ENCODE measurements around the gene SLC2A3.
A peak's percentile ranks its signal among the peaks of the same experiment; 100 is the strongest.
"Not testable (repeated sequence)": the region's sequence is repeated elsewhere in the genome, so short reads cannot be mapped to it uniquely, and the experiment has no call there.

SLC2A3 gene

DNA sequence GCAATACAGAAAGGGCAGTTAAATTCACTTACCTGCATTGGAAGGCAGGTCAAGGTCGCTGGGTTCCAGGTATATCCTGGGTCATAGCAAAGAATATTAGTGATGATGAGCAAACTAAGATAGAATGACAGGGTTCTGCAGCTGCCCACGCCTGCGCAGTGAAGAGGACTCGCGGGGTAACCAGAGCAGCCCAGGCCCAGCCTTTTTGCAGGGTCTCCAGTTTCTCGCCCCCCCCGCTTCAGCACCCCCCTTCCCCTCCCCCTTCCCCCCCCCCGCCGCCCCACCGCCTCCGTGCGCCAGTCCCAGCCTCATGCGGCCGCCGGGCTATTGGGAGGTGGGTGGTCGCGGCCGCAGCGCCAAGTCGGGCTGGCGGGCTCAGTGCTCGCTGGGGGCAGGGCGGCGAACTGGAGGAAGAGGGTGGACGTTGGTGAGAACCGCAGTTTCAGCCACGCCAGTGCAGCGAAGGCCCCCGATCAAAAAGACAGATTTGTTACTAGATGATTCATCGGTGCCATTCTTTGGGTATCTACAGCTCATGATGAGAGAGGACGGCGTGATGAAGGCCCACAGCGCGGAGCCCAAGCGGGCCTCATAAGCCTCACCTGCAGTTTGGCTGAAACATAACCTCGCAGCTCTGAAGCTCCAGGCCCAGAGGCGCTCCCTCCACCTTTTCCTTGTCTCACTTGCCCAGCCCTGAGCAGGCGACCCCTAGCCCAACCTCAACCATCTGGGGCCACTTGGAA lies 20.2 kb downstream of the SLC2A3 start:
- peak; percentile 12 for DNase-seq

DNA sequence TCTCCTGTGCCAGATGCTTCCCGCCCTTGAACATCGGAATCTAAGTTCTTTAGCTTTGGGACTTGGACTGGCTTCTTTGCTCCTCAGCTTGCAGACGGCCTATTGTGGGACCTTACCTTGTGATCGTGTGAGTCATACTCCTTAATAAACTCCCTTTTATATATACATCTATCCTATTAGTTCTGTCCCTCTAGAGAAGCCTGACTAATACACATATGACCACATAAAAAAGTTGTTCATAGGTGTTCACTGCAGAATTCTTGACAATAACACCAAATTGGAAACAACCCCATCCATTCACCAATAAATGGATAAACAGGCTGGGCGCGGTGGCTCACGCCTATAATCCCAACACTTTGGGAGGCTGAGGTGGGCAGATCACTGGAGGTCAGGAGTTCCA lies 25.9 kb downstream of the SLC2A3 start:
- DNase-seq = not testable (repeated sequence)

DNA sequence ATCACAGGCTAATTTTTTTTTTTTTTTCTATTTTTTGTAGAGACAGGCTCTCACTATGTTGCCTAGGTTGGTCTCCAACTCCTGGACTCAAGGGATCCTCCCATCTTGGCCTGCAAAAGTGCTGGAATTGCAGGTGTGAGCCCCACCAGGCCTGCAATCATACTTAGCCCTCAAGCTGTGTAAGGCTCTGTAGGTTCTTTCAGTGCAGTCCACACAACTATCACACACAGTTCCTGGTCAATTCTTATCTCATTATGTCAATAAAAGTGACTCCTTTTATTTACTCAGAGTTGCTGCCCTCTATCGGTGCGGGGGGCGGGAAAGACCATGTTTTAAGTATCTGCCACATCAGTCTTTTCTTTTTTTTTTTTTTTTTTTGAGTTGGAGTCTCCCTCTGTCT lies 29.0 kb downstream of the SLC2A3 start:
- DNase-seq = no peak

DNA sequence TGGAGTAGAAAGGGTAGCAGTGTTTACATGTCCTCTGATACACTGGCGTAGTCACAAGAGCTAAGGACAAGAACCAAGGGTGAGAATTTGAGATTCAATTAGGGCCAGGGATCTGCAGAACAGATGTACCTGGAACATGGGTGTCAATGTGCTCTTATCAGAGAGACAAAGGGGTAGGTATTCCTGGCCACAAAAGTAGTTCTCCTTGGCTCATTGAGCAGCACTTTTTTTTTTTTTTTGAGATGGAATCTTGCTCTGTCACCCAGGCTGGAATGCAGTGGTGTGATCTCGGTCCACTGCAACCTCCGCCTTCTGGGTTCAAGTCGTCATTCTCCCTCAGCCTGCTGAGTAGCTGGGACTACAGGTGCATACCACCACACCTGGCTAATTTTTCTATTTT lies 29.7 kb downstream of the SLC2A3 start:
- DNase-seq = not testable (repeated sequence)

DNA sequence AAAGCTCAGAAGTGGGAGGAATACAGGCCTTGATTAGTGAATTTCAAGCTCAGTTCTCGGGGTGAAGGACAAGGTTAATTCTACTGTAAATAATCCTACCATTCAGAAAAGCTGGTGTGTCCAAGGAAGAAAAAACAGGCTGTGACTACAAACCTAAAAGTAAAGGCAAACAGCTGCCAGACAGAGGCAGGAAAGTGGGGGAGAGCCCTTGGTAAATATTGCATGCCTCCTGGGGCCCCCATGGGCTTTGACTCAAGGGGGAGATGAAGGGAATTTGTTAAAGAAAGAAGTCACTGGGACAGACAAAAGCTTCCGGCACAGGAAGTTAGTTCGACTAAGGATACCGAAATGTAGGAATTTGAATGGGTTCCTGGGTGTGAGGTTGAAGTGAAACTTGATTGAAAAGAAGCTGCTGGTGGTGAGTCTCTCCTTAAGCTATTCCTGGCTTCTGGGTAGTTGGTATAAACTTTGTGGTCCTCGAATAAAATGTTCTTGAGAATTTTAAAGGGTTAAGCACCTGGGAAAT lies 30.3 kb downstream of the SLC2A3 start:
- DNase-seq = not testable (repeated sequence)

DNA sequence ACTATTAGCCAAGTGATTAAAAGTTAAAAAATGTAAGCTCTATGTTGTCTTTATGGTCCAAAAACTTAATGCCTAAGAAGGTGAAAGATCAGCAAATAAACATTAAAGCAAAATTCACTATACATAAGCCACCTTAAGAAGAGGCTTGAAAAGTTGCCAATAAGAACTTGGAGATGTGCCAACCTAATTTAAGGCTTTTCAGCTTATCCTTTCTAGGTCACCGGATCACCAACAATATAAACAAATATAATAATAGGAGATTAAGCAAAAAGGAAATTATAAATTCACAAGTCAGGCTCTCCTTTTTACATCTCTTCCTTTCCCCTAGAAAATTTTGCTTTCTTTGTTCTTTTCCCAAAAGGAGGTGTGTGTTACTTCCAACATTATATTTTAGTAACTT lies 30.9 kb downstream of the SLC2A3 start:
- DNase-seq = no peak

DNA sequence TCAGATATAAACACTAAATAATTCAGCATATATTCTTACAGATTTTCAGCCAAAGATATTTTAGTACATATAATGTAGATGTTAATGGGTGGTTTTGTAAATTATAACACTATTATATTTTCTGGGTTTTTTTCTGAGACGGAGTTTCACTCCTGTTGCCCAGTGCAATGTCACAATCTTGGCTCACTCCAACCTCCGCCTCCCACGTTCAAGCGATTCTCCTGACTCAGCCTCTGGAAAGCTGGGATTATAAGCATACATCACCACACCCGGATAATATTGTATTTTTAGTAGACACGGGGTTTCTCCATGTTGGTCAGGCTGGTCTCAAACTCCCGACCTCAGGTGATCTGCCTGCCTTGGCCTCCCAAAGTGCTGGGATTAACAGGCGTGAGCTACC lies 33.6 kb downstream of the SLC2A3 start:
- not testable (repeated sequence) for DNase-seq

DNA sequence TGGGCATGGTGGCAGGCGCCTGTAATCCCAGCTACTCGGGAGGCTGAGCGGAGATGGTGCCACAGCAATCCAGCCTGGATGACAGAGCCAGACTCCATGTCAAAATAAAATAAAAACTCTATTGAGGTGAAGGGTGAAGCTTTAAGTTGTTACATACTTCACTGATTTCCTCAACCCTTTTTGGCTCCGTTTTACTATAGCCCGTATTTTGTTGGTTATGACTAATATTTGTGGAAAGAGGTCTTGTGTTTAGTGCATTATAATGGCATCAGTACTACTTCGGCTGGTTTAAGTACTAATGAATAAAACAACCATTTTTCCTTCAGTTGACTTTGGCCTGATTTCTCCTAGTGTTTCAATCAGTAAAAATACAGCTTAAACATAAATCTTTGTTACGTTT lies 36.2 kb downstream of the SLC2A3 start:
- DNase-seq = no peak

DNA sequence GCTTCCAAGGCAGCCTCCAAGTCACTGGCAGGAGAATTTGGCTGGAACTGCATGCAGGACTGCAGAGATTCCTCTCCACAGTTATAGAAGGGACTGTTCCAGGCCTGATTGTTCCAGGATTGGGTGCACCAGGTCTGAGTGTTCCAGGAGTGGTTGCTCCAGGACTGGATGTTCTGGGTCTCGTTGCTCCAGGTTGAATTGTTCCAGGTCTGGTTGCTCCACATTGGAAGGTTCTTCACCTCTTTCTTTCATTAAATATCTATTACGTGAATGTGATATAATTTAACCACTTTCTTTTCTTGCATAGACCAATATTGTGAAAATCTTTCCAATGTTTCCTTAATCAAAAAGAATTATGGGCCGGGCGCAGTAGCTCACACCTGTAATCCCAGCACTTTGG lies 39.3 kb downstream of the SLC2A3 start:
- DNase-seq = not testable (repeated sequence)

DNA sequence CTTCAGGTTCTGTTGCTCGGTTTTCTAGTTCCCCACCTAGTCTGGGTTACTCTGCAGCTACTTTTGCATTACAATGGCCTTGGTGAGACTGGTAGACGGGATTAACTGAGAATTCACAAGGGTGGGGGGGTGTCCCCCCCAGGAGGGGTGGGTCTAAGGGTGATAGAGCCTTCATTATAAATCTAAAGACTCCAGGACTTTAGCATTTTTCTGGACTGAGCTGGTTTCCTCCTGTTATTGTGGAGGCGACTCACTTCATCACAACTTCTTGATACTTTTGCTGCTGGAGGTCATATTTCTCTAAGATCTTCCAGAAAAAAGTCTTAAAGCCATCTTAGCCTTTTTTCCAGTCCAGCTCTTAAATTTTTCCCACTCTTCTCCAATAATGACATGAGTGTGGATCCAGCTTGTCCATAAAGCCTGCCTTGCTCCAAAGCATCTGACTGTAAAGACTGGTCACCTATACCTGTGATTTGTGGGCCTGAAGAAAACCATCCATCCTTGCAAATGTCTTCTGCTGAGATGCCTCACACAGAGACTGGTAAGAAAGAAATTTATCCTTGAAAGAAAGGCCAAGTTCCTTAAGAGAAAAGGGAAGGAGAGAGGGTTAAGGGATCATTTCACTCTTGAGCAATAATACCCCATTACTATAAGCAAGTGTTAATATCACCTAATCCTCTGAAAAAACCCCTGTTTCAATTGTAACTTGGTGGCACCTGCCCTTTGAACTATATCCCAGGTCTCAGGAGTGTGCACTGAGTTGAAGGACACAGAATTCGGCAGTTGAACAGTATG lies 43.6 kb downstream of the SLC2A3 start:
- DNase-seq = no peak

DNA sequence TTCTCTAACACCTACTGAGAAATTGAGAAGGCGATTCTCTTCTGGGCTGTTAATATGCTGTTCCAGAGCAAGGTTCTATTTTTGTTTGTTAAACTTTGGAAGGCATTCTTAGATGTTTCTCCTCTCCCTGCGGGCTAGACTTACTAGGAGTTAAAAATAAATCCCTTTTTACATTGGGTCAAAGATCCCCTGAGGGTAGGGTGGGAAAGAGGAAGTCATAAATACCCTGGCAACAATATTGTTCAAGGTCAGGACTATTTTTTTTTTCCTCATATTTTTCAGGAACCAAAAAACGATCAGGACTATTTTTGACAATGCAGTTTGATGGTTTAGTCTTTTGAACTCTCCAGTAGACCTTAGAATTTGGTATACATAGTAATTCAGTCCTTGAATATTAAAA lies 51.3 kb downstream of the SLC2A3 start:
- DNase-seq = no peak

DNA sequence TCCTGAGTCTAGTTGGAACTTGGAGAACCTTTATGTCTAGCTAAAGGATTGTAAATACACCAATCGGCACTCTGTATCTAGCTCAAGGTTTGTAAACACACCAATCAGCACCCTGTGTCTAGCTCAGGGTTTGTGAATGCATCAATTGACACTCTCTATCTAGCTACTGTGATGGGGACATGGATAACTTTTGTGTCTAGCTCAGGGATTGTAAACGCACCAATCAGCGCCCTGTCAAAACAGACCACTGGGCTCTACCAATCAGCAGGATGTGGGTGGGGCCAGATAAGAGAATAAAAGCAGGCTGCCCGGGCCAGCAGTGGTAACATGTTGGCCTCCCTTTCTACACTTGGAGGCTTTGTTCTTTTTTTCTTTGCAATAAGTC lies 54.3 kb downstream of the SLC2A3 start:
- not testable (repeated sequence) for DNase-seq

DNA sequence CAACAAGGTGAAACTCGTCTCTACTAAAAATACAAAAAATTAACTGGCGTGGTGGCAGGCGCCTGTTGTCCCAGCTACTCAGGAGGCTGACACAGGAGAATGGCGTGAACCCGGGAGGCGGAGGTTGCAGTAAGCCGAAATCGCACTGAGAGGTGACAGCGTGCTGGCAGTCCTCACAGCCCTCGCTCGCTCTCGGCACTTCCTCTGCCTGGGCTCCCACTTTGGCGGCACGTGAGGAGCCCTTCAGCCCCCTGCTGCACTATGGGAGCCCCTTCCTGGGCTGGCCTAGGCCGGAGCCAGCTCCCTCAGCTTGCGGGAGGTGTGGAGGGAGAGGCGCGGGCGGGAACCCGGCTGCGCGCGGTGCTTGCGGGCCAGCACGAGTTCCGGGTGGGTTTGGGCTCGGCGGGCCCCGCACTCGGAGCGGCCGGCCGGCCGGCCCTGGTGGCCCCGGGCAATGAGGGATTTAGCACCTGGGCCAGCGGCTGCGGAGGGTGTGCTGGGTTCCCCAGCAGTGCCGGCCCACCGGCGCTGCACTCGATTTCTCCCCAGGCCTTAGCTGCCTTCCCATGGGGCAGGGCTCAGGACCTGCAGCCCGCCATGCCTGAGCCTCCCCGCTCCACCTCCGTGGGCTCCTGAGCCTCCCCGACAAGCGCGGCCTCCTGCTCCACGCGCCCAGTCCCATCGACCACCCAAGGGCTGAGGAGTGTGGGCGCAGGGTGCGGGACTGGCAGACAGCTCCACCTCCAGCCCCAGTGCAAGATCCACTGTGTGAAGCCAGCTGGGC lies 54.8 kb downstream of the SLC2A3 start:
- DNase-seq = not testable (repeated sequence)

DNA sequence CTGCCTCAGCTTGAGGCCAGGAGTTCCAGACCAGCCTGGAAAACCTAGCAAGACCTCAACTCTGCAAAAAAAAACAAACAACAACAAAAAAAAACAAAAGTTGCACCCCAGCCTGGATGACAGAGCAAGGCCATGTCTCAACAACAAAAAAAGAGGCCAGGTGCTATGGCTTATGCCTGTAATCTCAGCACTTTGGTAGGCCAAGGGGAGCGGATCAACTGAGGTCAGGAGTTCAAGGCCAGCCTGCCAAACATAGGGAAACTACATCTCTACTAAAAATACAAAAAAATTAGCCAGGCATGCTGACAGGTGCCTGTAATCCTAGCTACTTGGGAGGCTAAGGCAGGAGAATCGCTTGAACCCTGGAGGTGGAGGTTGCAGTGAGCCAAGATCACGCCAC lies 56.7 kb downstream of the SLC2A3 start:
- DNase-seq = no peak

DNA sequence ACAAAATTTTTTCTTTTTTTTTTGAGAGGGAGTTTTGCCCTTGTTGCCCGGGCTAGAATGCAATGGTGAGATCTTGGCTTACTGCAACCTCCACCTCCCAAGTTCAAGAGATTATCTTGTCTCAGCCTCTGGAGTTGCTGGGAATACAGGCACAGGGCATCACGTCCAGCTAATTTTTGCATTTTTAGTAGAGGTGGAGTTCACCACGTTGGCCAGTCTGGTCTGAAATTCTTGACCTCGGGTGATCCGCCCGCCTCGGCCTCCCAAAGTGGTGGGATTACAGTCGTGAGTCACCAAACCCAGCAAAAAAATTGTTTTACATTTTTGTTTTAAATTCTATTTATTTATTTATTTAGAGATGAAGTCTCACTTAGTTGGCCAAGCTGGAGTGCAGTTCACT lies 58.6 kb downstream of the SLC2A3 start:
- DNase-seq = no peak

DNA sequence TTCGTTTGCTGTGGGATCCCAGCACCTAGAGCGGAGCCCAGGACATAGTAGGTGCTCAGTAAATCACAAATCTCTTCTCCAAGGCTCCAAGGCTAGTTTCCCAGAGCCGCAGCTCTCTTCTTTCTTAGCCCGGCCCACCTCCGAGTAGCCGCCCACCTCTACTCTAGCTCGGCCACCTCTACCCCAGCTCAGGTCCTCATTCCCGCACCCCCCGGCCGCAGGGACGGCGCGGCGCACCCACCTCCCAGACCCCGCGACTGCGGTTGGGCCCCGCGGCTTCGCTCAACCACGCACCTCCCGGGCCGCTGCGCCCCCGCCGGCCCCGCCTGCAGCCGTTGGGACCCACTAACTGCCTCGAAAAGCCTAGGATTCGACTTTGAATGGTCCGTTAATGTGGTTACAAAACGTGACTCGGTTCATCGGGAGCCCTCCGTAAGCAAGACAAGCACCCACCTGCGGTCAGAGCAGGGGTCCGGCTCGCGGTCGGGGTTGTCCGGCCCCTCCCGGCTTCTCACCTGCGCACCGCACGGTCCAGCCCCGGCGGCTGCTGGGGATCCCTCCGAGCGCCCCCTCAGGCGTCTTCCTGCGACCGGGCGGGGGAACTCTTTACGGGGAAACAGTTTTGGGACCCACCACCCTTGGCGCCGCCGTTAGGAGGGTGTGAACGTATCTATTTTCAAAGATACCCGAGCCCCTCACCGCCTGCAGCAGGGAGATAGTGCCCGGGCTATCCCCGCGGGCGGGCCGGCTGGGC lies 63.2 kb downstream of the SLC2A3 start, which contains the start of gene SLC2A14:
SLC2A14 (minus strand) TSS at position 350 of the 754 bp plus-strand sequence. CDS start 3,035 bp downstream, outside the sequence.
- no peak for DNase-seq

DNA sequence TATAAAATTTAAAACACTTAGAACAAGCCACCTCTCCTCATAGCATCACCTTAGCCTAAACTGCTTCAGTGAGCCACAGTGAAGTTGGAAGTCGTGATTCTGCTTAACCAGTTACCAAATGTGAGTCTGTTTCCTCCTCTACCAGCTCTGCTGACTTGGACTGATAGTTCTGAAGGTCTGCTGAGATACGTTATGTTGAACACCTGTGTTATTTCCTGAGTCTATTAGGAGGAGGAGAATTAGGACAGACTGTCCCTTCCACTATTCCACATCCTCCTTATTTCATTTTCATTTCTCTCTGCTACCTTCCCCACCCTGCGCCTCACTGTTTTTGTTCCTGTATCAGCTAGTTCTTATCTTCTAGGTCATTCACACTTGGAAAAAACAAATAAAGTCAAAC lies 65.7 kb downstream of the SLC2A3 start:
- DNase-seq = no peak

Measured in CD4-positive, alpha-beta T cell treated with Interleukin-4 for 4 hours (primary cell).